ENCODE results near the gene LRMDA.

The LRMDA gene

GRCh38 chr10:76454506-76455140, 1023.2 kb downstream of the LRMDA start:
- no peak for TF ChIP-seq CTCF (IDR thresholded peaks at IDR 0.05; ENCODE audit: low read depth, low read length)
- no peak for TF ChIP-seq EZH2phosphoT487 (IDR thresholded peaks at IDR 0.05; ENCODE audit: low read depth)
- Histone ChIP-seq H3K4me1 (ENCODE audit: low read length) (no peaks in the 10 kb centered on the region), H3K27ac (ENCODE audit: low read length) (no peak overlapping the region)

GRCh38 chr10:76456197-76456596, 1024.8 kb downstream of the LRMDA start:
- no peak overlapping the region for H3K4me2 ChIP-seq (ENCODE audit: low read length)
- no peak overlapping the region for H3K9ac ChIP-seq (ENCODE audit: low read length)
- no peaks in the 10 kb centered on the region for H3K79me2 ChIP-seq (ENCODE audit: low read length)
- no peak for TF ChIP-seq EZH2phosphoT487 (IDR thresholded peaks at IDR 0.05; ENCODE audit: low read depth)
- TF ChIP-seq CTCF (IDR thresholded peaks at IDR 0.05; ENCODE audit: low read depth, low read length), result no peak
- H3K27ac ChIP-seq (ENCODE audit: low read length), result no peak overlapping the region
- no peaks in the 10 kb centered on the region for H3K36me3 ChIP-seq (replicated peaks; ENCODE audit: low read depth, low read length)
- no peak overlapping the region for H2AFZ ChIP-seq (ENCODE audit: low read depth, low read length)
- H3K4me1 ChIP-seq (ENCODE audit: low read length), result no peaks in the 10 kb centered on the region
- no peaks in the 10 kb centered on the region for H3K27me3 ChIP-seq (ENCODE audit: low read depth, low read length)
- H4K20me1 ChIP-seq (ENCODE audit: insufficient read depth, low read length), result no peaks in the 10 kb centered on the region
- no peaks in the 10 kb centered on the region for H3K9me3 ChIP-seq (ENCODE audit: insufficient read depth, low read length)
- no peak overlapping the region for H3K4me3 ChIP-seq (ENCODE audit: low read length)

More at GRCh38 chr10:76454506-76455140, 1023.2 kb downstream of the LRMDA start:
- Histone ChIP-seq H3K4me3 (ENCODE audit: low read length) (no peak overlapping the region), H3K27me3 (ENCODE audit: low read depth, low read length) (no peaks in the 10 kb centered on the region), H3K9ac (ENCODE audit: low read length) (no peak overlapping the region), H2AFZ (ENCODE audit: low read depth, low read length) (no peak overlapping the region), H4K20me1 (ENCODE audit: insufficient read depth, low read length) (no peaks in the 10 kb centered on the region), H3K9me3 (ENCODE audit: insufficient read depth, low read length) (no peaks in the 10 kb centered on the region), H3K4me2 (ENCODE audit: low read length) (no peak overlapping the region), H3K36me3 (replicated peaks; ENCODE audit: low read depth, low read length) (no peaks in the 10 kb centered on the region), H3K79me2 (ENCODE audit: low read length) (no peaks in the 10 kb centered on the region)

- Histone ChIP-seq H3K9me3 (ENCODE audit: insufficient read depth, low read length) (no peaks in the 10 kb centered on the region), H3K4me2 (ENCODE audit: low read length) (no peak overlapping the region), H3K79me2 (ENCODE audit: low read length) (no peaks in the 10 kb centered on the region), H3K27me3 (ENCODE audit: low read depth, low read length) (no peaks in the 10 kb centered on the region), H4K20me1 (ENCODE audit: insufficient read depth, low read length) (no peaks in the 10 kb centered on the region), H3K4me3 (ENCODE audit: low read length) (no peak overlapping the region), H3K36me3 (replicated peaks; ENCODE audit: low read depth, low read length) (no peaks in the 10 kb centered on the region), H3K9ac (ENCODE audit: low read length) (no peak overlapping the region), H3K27ac (ENCODE audit: low read length) (no peak overlapping the region), H3K4me1 (ENCODE audit: low read length) (no peaks in the 10 kb centered on the region), H2AFZ (ENCODE audit: low read depth, low read length) (no peak overlapping the region)
- no peak for TF ChIP-seq EZH2phosphoT487 (IDR thresholded peaks at IDR 0.05; ENCODE audit: low read depth)
- no peak for TF ChIP-seq CTCF (IDR thresholded peaks at IDR 0.05; ENCODE audit: low read depth, low read length)
These were observed 1027.7 kb downstream of the LRMDA start for GRCh38 chr10:76459016-76459730.

- no peak for TF ChIP-seq CTCF (IDR thresholded peaks at IDR 0.05; ENCODE audit: low read depth, low read length)
- TF ChIP-seq EZH2phosphoT487 (IDR thresholded peaks at IDR 0.05; ENCODE audit: low read depth), result no peak
These were observed 1029.6 kb downstream of the LRMDA start for GRCh38 chr10:76461024-76461423.

More at GRCh38 chr10:76461024-76461423, 1029.6 kb downstream of the LRMDA start:
- H3K4me1 ChIP-seq (ENCODE audit: low read length), result no peaks in the 10 kb centered on the region
- H3K4me3 ChIP-seq (ENCODE audit: low read length), result no peak overlapping the region
- H2AFZ ChIP-seq (ENCODE audit: low read depth, low read length), result no peak overlapping the region
- no peak overlapping the region for H3K27ac ChIP-seq (ENCODE audit: low read length)
- no peaks in the 10 kb centered on the region for H3K27me3 ChIP-seq (ENCODE audit: low read depth, low read length)
- no peaks in the 10 kb centered on the region for H3K79me2 ChIP-seq (ENCODE audit: low read length)
- no peak overlapping the region for H3K4me2 ChIP-seq (ENCODE audit: low read length)
- no peaks in the 10 kb centered on the region for H3K9me3 ChIP-seq (ENCODE audit: insufficient read depth, low read length)
- no peaks in the 10 kb centered on the region for H3K36me3 ChIP-seq (replicated peaks; ENCODE audit: low read depth, low read length)
- H4K20me1 ChIP-seq (ENCODE audit: insufficient read depth, low read length), result no peaks in the 10 kb centered on the region
- no peak overlapping the region for H3K9ac ChIP-seq (ENCODE audit: low read length)

Data from OCI-LY3 (cell line).